PC-9 (cell line): ENCODE data around the gene AHI1. TPM values are rescaled to one million over a fixed set of nuclear protein-coding genes. Genes with fewer than 3 reads are reported as not detected.

Experiments
- BruUV-seq: library from RNA; stranded (reverse); fragments of 400-500 nt; replicated peaks from 2 replicates; lab custom pipeline; 2021; lab: Mats Ljungman, UMichigan
- CTCF ChIA-PET: fragments of 300-600 bp; sonication (Branson Sonifier 250); formaldehyde crosslinking; loops from one replicate; lab custom pipeline; 2022; ENCODE audit warnings: antibody characterized with exemption; lab: Charles Lee
- POLR2A ChIA-PET: fragments of 300-600 bp; sonication (Branson Sonifier 250); formaldehyde crosslinking; loops from one replicate; lab custom pipeline; 2022; ENCODE audit warnings: antibody characterized with exemption; ENCODE audit not compliant: unreplicated experiment; lab: Charles Lee
- DNase-seq, 2 experiments: peaks; one replicate each; pipeline versions ENCODE4 v3.0.0 to v3.0.0-alpha.2; 2015 to 2022; ENCODE audit warnings: mixed read lengths in 1 of 2
- H2AFZ ChIP-seq: fragments of 200-600 bp; sonication (generic); 2 replicates; pipeline ENCODE4 v1.8.1; 2017; ENCODE audit warnings: antibody characterized with exemption
- H3F3A ChIP-seq: fragments of 200-600 bp; sonication (generic); 2 replicates; pipeline ENCODE4 v1.8.1; 2017; ENCODE audit warnings: antibody characterized with exemption, mild to moderate bottlenecking, low read depth; ENCODE audit not compliant: insufficient read depth
- H3K27ac ChIP-seq: fragments of 200-600 bp; sonication (generic); 2 replicates; pipeline ENCODE4 v1.6.1; 2016; ENCODE audit warnings: mixed run types
- H3K27me3 ChIP-seq: fragments of 200-600 bp; sonication (generic); 2 replicates; pipeline ENCODE4 v1.6.1; 2016; ENCODE audit warnings: low read depth, mixed run types; ENCODE audit not compliant: insufficient read depth
- H3K36me3 ChIP-seq: fragments of 200-600 bp; sonication (generic); 2 replicates; pipeline ENCODE4 v1.6.1; 2016; ENCODE audit warnings: low read depth, mixed run types
- H3K4me1 ChIP-seq: fragments of 200-600 bp; sonication (generic); replicated peaks from 2 replicates; pipeline ENCODE4 v1.6.1; 2016; ENCODE audit warnings: mixed run types; ENCODE audit not compliant: insufficient read depth
- H3K4me2 ChIP-seq: fragments of 200-600 bp; sonication (generic); 2 replicates; pipeline ENCODE4 v1.6.1; 2017; ENCODE audit warnings: mixed run types
- H3K4me3 ChIP-seq: fragments of 200-600 bp; sonication (generic); 2 replicates; pipeline ENCODE4 v1.6.1; 2016; ENCODE audit warnings: mixed run types
- H3K79me2 ChIP-seq: fragments of 200-600 bp; sonication (generic); 2 replicates; pipeline ENCODE4 v1.6.1; 2017; ENCODE audit warnings: low read depth, mixed run types
- H3K9me2 ChIP-seq: fragments of 200-600 bp; sonication (generic); 2 replicates; pipeline ENCODE4 v1.8.1; 2017; ENCODE audit warnings: mild to moderate bottlenecking; ENCODE audit not compliant: insufficient read depth
- H3K9me3 ChIP-seq: fragments of 200-600 bp; sonication (generic); 2 replicates; pipeline ENCODE4 v1.8.1; 2016; ENCODE audit warnings: low read depth; ENCODE audit not compliant: insufficient read depth
- H4K20me1 ChIP-seq: fragments of 200-600 bp; sonication (generic); 2 replicates; pipeline ENCODE4 v1.8.1; 2017; ENCODE audit not compliant: insufficient read depth
- CTCF ChIP-seq: fragments of 200-600 bp; sonication (generic); conservative IDR thresholded peaks from 2 replicates; pipeline ENCODE4 v1.6.1; 2017; ENCODE audit warnings: mixed run types, antibody characterized with exemption, mild to moderate bottlenecking, moderate library complexity
- EZH2 ChIP-seq: fragments of 200-600 bp; sonication (generic); IDR thresholded peaks from 2 replicates; pipeline ENCODE4 v1.8.0; 2017; ENCODE audit warnings: antibody characterized with exemption, low read depth
- intact Hi-C: fragments of 100-400 bp; cut with micrococcal nuclease; formaldehyde crosslinking; loops from one replicate; pipeline ENCODE4 v1.10.0; 2022; ENCODE audit not compliant: unreplicated experiment
- total RNA-seq: library from RNA; stranded (reverse); gene quantifications from 2 replicates; pipeline ENCODE4 v1.2.3, GENCODE V29; 2021

Gene AHI1
- total RNA-seq, 1 experiment from 2014 or later = 19.9 TPM

GRCh38 chr6:135383766-135384165 lies 113.8 kb downstream of the AHI1 start:
- H3K36me3 ChIP-seq = no peaks in the 10 kb centered on the region
- ChIA-PET POLR2A (no interaction called here), CTCF (no interaction called here)
- TF ChIP-seq CTCF = no peak
- no peak for TF ChIP-seq EZH2
- intact Hi-C loops = no loop called here
- no peak for DNase-seq
- no peaks in the 10 kb centered on the region for H3K9me2 ChIP-seq
- no TSS peak for BruUV-seq
- no peaks in the 10 kb centered on the region for H3K9me3 ChIP-seq
- H3K27me3 ChIP-seq = no peaks in the 10 kb centered on the region
- H2AFZ ChIP-seq = no peak overlapping the region
- H3K79me2 ChIP-seq = no peaks in the 10 kb centered on the region
- H3K27ac ChIP-seq = no peak overlapping the region
- no peaks in the 10 kb centered on the region for H3F3A ChIP-seq
- no peak overlapping the region for H3K4me2 ChIP-seq
- no peaks in the 10 kb centered on the region for H3K4me1 ChIP-seq
- H4K20me1 ChIP-seq = no peaks in the 10 kb centered on the region
- no peak overlapping the region for H3K4me3 ChIP-seq

- no peak for TF ChIP-seq EZH2
- TF ChIP-seq CTCF = no peak
- POLR2A ChIA-PET = no interaction called here
- H3F3A ChIP-seq = no peaks in the 10 kb centered on the region
- no peak overlapping the region for H3K27ac ChIP-seq
- DNase-seq = no peak
- no TSS peak for BruUV-seq
- no peaks in the 10 kb centered on the region for H3K27me3 ChIP-seq
- H3K36me3 ChIP-seq = no peaks in the 10 kb centered on the region
- H3K4me2 ChIP-seq = no peak overlapping the region
- CTCF ChIA-PET = no interaction called here
- no peaks in the 10 kb centered on the region for H3K4me1 ChIP-seq
- no peaks in the 10 kb centered on the region for H3K79me2 ChIP-seq
- H3K4me3 ChIP-seq = no peak overlapping the region
- no peaks in the 10 kb centered on the region for H3K9me2 ChIP-seq
- H4K20me1 ChIP-seq = no peaks in the 10 kb centered on the region
- intact Hi-C loops = no loop called here
- no peak overlapping the region for H2AFZ ChIP-seq
- H3K9me3 ChIP-seq = no peaks in the 10 kb centered on the region
Observed at GRCh38 chr6:135383301-135383700, 114.2 kb downstream of the AHI1 start.

- no peak overlapping the region for H3K27ac ChIP-seq
- H2AFZ ChIP-seq = no peak overlapping the region
- no peak overlapping the region for H3K4me3 ChIP-seq
- POLR2A ChIA-PET = no interaction called here
- TF ChIP-seq EZH2 (no peak), CTCF (no peak)
- no peaks in the 10 kb centered on the region for H3K4me1 ChIP-seq
- CTCF ChIA-PET = no interaction called here
- H3K79me2 ChIP-seq = no peaks in the 10 kb centered on the region
- no peaks in the 10 kb centered on the region for H3K9me2 ChIP-seq
- H3K9me3 ChIP-seq = no peaks in the 10 kb centered on the region
- no peak overlapping the region for H3K4me2 ChIP-seq
- no peaks in the 10 kb centered on the region for H4K20me1 ChIP-seq
- DNase-seq = no peak
- H3K36me3 ChIP-seq = no peaks in the 10 kb centered on the region
- H3K27me3 ChIP-seq = no peaks in the 10 kb centered on the region
- intact Hi-C loops = no loop called here
- no TSS peak for BruUV-seq
- no peaks in the 10 kb centered on the region for H3F3A ChIP-seq
Observed at GRCh38 chr6:135382182-135382628, 115.3 kb downstream of the AHI1 start.
